ENCODE measurements around the gene SIK3. TPM values are rescaled to one million over a fixed set of nuclear protein-coding genes. Genes with fewer than 3 reads are reported as not detected.

Gene SIK3
- total and polyA plus RNA-seq, 2 experiments from 2014 or later: 6.1 to 33.9 TPM

GRCh38 chr11:116928102-116928777, 170.0 kb downstream of the SIK3 start (continued):
- no peak for TF ChIP-seq ZNF462 (CRISPR knock-in tag; IDR thresholded peaks at IDR 0.05)
- no peak for TF ChIP-seq ETS1 (IDR thresholded peaks at IDR 0.05)

- Mint-ChIP-seq H3K36me3 (ENCODE audit: low read depth) (peaks cover 13% of the 10 kb centered on the region; the same call in 2 of the 3 replicates), H3K27me3 (ENCODE audit: insufficient read depth, low read depth, poor library complexity) (peaks cover 3% of the 10 kb centered on the region), H3K4me1 (peaks cover 26% of the 10 kb centered on the region), H3K9me3 (no peaks in the 10 kb centered on the region), H3K4me3 (no peak overlapping the region), H3K27ac (no peak overlapping the region)
- Histone ChIP-seq H3K27me3 (ENCODE audit: insufficient read depth) (no peaks in the 10 kb centered on the region), H4K20me1 (replicated peaks; ENCODE audit: insufficient read depth) (peaks cover 6% of the 10 kb centered on the region; the same call in 1 of the 2 replicates), H3F3A (replicated peaks; ENCODE audit: low read depth) (no peaks in the 10 kb centered on the region), H3K36me3 (ENCODE audit: insufficient read depth) (no peaks in the 10 kb centered on the region; the same call in none of the 2 replicates), H3K4me3 (no peak overlapping the region), H3K79me2 (replicated peaks; ENCODE audit: insufficient read depth) (no peaks in the 10 kb centered on the region), H3K4me1 (ENCODE audit: insufficient read depth) (peaks cover 24% of the 10 kb centered on the region), H3K27ac (ENCODE audit: low read depth) (no peak overlapping the region), H2AFZ (no peak overlapping the region), H3K4me2 (no peak overlapping the region), H3K9me2 (ENCODE audit: insufficient read depth) (no peaks in the 10 kb centered on the region)
- ATAC-seq: no peak
- TF ChIP-seq CTCF (conservative IDR thresholded peaks at IDR 0.05; ENCODE audit: low read depth in 2 of 2) (peak; percentile 24 to 49), NANOG (IDR thresholded peaks at IDR 0.05; ENCODE audit: borderline replicate concordance) (no peak)
- DNase-seq (ENCODE audit: low spot score): no peak
These were observed 170.9 kb downstream of the SIK3 start for GRCh38 chr11:116927163-116927974.

Measured in GM23338 (cell line).